Endothelial cell (in vitro differentiated cells): Measurements from ENCODE around the gene KRT31. TPM values are rescaled to one million over a fixed set of nuclear protein-coding genes. Genes with fewer than 3 reads are reported as not detected.

ENCODE experiments used
- DNase-seq: peaks from one replicate; pipeline ENCODE4 v3.0.0; 2021; ENCODE audit warnings: low spot score
- H3K27ac Mint-ChIP-seq: one replicate; pipeline ENCODE4 v1.8.0; 2021; ENCODE audit warnings: mixed read lengths, inconsistent platforms; ENCODE audit not compliant: unreplicated experiment
- H3K27me3 Mint-ChIP-seq: one replicate; pipeline ENCODE4 v1.8.0; 2021; ENCODE audit warnings: mild to moderate bottlenecking, moderate library complexity, mixed read lengths, inconsistent platforms; ENCODE audit not compliant: unreplicated experiment
- H3K36me3 Mint-ChIP-seq: one replicate; pipeline ENCODE4 v1.8.0; 2021; ENCODE audit warnings: mild to moderate bottlenecking, low read depth, mixed read lengths, inconsistent platforms; ENCODE audit not compliant: unreplicated experiment
- H3K4me1 Mint-ChIP-seq: one replicate; pipeline ENCODE4 v1.8.0; 2021; ENCODE audit warnings: mild to moderate bottlenecking, mixed read lengths, inconsistent platforms; ENCODE audit not compliant: unreplicated experiment
- H3K4me3 Mint-ChIP-seq: one replicate; pipeline ENCODE4 v1.8.0; 2021; ENCODE audit warnings: mild to moderate bottlenecking, mixed read lengths, inconsistent platforms; ENCODE audit not compliant: unreplicated experiment
- H3K9me3 Mint-ChIP-seq: one replicate; pipeline ENCODE4 v1.8.0; 2021; ENCODE audit warnings: mixed read lengths, inconsistent platforms; ENCODE audit not compliant: unreplicated experiment
- CTCF ChIP-seq: fragments of 200-600 bp; sonication (generic); IDR thresholded peaks from one replicate; pipeline ENCODE4 v1.5.0; 2021; ENCODE audit warnings: antibody characterized with exemption; ENCODE audit not compliant: unreplicated experiment
- total RNA-seq: library from RNA; stranded (reverse); fragmentation: NEBNext Ultra II Directional; extraction: Animal tissue kit (Norgen Biotek cat#: 25700); gene quantifications from one replicate; pipeline ENCODE4 v1.2.1, GENCODE V29; 2021; ENCODE audit not compliant: unreplicated experiment

Gene KRT31
- total RNA-seq, 1 donor from 2014 or later, result not detected

- Mint-ChIP-seq H3K4me1 (no peaks in the 10 kb centered on the region), H3K27ac (no peak overlapping the region), H3K27me3 (peaks cover 1% of the 10 kb centered on the region), H3K4me3 (no peak overlapping the region), H3K36me3 (no peaks in the 10 kb centered on the region), H3K9me3 (no peaks in the 10 kb centered on the region)
- no peak for TF ChIP-seq CTCF
- DNase-seq, result no peak
Observed at GRCh38 chr17:41416479-41416878, 19.1 kb upstream of the KRT31 start.

- H3K9me3 Mint-ChIP-seq, result no peaks in the 10 kb centered on the region
- H3K4me3 Mint-ChIP-seq, result no peak overlapping the region
- no peak overlapping the region for H3K27ac Mint-ChIP-seq
- H3K36me3 Mint-ChIP-seq, result no peaks in the 10 kb centered on the region
- DNase-seq, result no peak
- TF ChIP-seq CTCF, result no peak
- no peaks in the 10 kb centered on the region for H3K4me1 Mint-ChIP-seq
- H3K27me3 Mint-ChIP-seq, result peaks cover 1% of the 10 kb centered on the region
Observed at GRCh38 chr17:41415833-41416335, 18.5 kb upstream of the KRT31 start.

- Mint-ChIP-seq H3K36me3 (no peaks in the 10 kb centered on the region), H3K27me3 (peaks cover 1% of the 10 kb centered on the region)
Observed at GRCh38 chr17:41415411-41415810, 18.0 kb upstream of the KRT31 start.

GRCh38 chr17:41413982-41414381, 16.6 kb upstream of the KRT31 start:
- H3K27ac Mint-ChIP-seq, result no peak overlapping the region
- DNase-seq, result no peak
- H3K36me3 Mint-ChIP-seq, result no peaks in the 10 kb centered on the region
- no peaks in the 10 kb centered on the region for H3K9me3 Mint-ChIP-seq
- H3K4me1 Mint-ChIP-seq, result no peaks in the 10 kb centered on the region
- no peak for TF ChIP-seq CTCF
- peaks cover 1% of the 10 kb centered on the region for H3K27me3 Mint-ChIP-seq
- no peak overlapping the region for H3K4me3 Mint-ChIP-seq

More at GRCh38 chr17:41415411-41415810, 18.0 kb upstream of the KRT31 start:
- Mint-ChIP-seq H3K4me1 (no peaks in the 10 kb centered on the region), H3K4me3 (no peak overlapping the region), H3K9me3 (no peaks in the 10 kb centered on the region), H3K27ac (no peak overlapping the region)
- TF ChIP-seq CTCF, result no peak
- no peak for DNase-seq

- no peaks in the 10 kb centered on the region for H3K36me3 Mint-ChIP-seq
- H3K27me3 Mint-ChIP-seq, result peaks cover 1% of the 10 kb centered on the region
- DNase-seq, result no peak
- H3K27ac Mint-ChIP-seq, result no peak overlapping the region
- no peak for TF ChIP-seq CTCF
- H3K4me3 Mint-ChIP-seq, result no peak overlapping the region
- no peaks in the 10 kb centered on the region for H3K4me1 Mint-ChIP-seq
- no peaks in the 10 kb centered on the region for H3K9me3 Mint-ChIP-seq
Observed at GRCh38 chr17:41413353-41413957, 16.0 kb upstream of the KRT31 start.
